PC-3 (cell line): ENCODE results near the gene PDXK. TPM values are rescaled to one million over a fixed set of nuclear protein-coding genes. Genes with fewer than 3 reads are reported as not detected.

Experiments
- ATAC-seq: fragments of 200-7000 bp; cut with Tn5 transposase; 2 replicates; pipeline ENCODE4 v1.9.1; 2020; ENCODE audit warnings: mild to moderate bottlenecking, moderate library complexity
- BruUV-seq: library from RNA; stranded (reverse); fragments of 400-500 nt; replicated peaks from 2 replicates; lab custom pipeline; 2021; lab: Mats Ljungman, UMichigan
- CTCF ChIA-PET: fragments of 300-600 bp; sonication (Branson Sonifier 250); formaldehyde crosslinking; loops from one replicate; lab custom pipeline; 2022; ENCODE audit warnings: antibody characterized with exemption; lab: Charles Lee
- POLR2A ChIA-PET: fragments of 300-600 bp; sonication (Branson Sonifier 250); formaldehyde crosslinking; loops from one replicate; lab custom pipeline; 2022; ENCODE audit warnings: antibody characterized with exemption; ENCODE audit not compliant: unreplicated experiment; lab: Charles Lee
- DNase-seq: peaks from one replicate; pipeline ENCODE4 v3.0.0-alpha.2; 2015
- H2AFZ ChIP-seq: fragments of 300-600 bp; sonication (generic); 2 replicates; pipeline ENCODE4 v1.6.0; 2016; ENCODE audit warnings: antibody characterized with exemption, low read length
- H3F3A ChIP-seq: fragments of 300-600 bp; sonication (generic); one replicate; pipeline ENCODE4 v1.6.0; 2017; ENCODE audit warnings: antibody characterized with exemption, low read length, control low read depth, mild to moderate bottlenecking; ENCODE audit not compliant: unreplicated experiment
- H3K27ac ChIP-seq: fragments of 300-600 bp; sonication (generic); 2 replicates; pipeline ENCODE4 v1.5.1; 2016; ENCODE audit warnings: mild to moderate bottlenecking, low read length
- H3K27me3 ChIP-seq: fragments of 300-600 bp; sonication (generic); 2 replicates; pipeline ENCODE4 v1.6.1; 2016; ENCODE audit warnings: low read length, mixed read lengths
- H3K36me3 ChIP-seq: fragments of 300-600 bp; sonication (generic); 2 replicates; pipeline ENCODE4 v1.6.1; 2016; ENCODE audit warnings: low read depth, mixed run types, low read length, mixed read lengths
- H3K4me1 ChIP-seq: fragments of 300-600 bp; sonication (generic); 2 replicates; pipeline ENCODE4 v1.5.1; 2016; ENCODE audit warnings: low read length; ENCODE audit not compliant: insufficient read depth
- H3K4me2 ChIP-seq: fragments of 300-600 bp; sonication (generic); 2 replicates; pipeline ENCODE4 v1.6.0; 2016; ENCODE audit warnings: low read length
- H3K4me3 ChIP-seq: fragments of 300-600 bp; sonication (generic); 2 replicates; pipeline ENCODE4 v1.5.1; 2016; ENCODE audit warnings: mild to moderate bottlenecking, low read length, mixed read lengths
- H3K79me2 ChIP-seq: fragments of 300-600 bp; sonication (generic); 2 replicates; pipeline ENCODE4 v1.6.1; 2017; ENCODE audit warnings: low read length, mixed read lengths
- H3K9ac ChIP-seq: fragments of 300-600 bp; sonication (generic); 2 replicates; pipeline ENCODE4 v1.6.0; 2016; ENCODE audit warnings: mild to moderate bottlenecking, low read length
- H3K9me2 ChIP-seq: fragments of 300-600 bp; sonication (generic); replicated peaks from 2 replicates; pipeline ENCODE4 v1.6.1; 2016; ENCODE audit warnings: mixed run types, low read length, mixed read lengths
- H3K9me3 ChIP-seq: fragments of 300-600 bp; sonication (generic); 2 replicates; pipeline ENCODE4 v1.6.1; 2016; ENCODE audit warnings: low read length, mixed read lengths
- H4K20me1 ChIP-seq: fragments of 300-600 bp; sonication (generic); 2 replicates; pipeline ENCODE4 v1.6.1; 2016; ENCODE audit warnings: low read length, mixed read lengths
- CTCF ChIP-seq: fragments of 300-600 bp; sonication (generic); conservative IDR thresholded peaks from 2 replicates; pipeline ENCODE4 v1.5.1; 2017; ENCODE audit warnings: antibody characterized with exemption, low read depth, mild to moderate bottlenecking, low read length
- EZH2 ChIP-seq: fragments of 300-600 bp; sonication (generic); IDR thresholded peaks from one replicate; pipeline ENCODE4 v1.6.1; 2017; ENCODE audit warnings: antibody characterized with exemption, mild to moderate bottlenecking, low read length; ENCODE audit not compliant: unreplicated experiment
- EZH2phosphoT487 ChIP-seq: fragments of 300-600 bp; sonication (generic); IDR thresholded peaks from 2 replicates; pipeline ENCODE4 v1.6.1; 2018; ENCODE audit warnings: mild to moderate bottlenecking, antibody characterized with exemption, low read length, borderline replicate concordance
- intact Hi-C: fragments of 100-400 bp; cut with micrococcal nuclease; formaldehyde crosslinking; loops from 2 replicates; pipeline ENCODE4 v1.9.0; 2023
- total RNA-seq: library from RNA; depleted of rRNA; stranded (reverse); fragments of >200 nt; gene quantifications from 2 replicates; pipeline ENCODE4 v1.2.3, GENCODE V29; 2014

The PDXK gene
- total RNA-seq, 1 experiment from 2014 or later = 464 TPM

DNA sequence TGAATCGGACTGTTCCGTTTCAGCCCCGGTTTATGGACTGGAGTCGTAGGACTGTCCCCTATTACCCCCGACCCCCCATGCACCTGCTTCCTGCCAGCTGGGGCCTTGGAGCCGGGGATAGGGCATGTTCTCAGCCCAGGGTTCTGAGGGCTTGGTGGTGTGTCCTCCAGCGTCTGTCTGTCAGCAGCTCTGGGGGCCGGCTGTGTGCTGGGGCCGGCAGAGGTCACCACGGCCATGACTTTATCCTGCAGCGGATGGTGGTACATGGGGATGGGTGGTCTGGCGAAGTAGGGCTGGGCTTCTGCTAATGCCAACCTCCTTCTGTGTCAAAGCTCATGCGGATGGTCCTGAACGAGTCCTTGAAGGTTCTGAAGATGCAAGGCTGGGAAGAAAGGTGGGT, 75.9 kb downstream of the PDXK start:
- H3K79me2 ChIP-seq = peaks cover 65% of the 10 kb centered on the region
- peaks cover 9% of the 10 kb centered on the region for H3K4me1 ChIP-seq
- no peaks in the 10 kb centered on the region for H3K27me3 ChIP-seq
- no peaks in the 10 kb centered on the region for H3F3A ChIP-seq
- no peak overlapping the region for H2AFZ ChIP-seq
- H3K9me2 ChIP-seq = no peaks in the 10 kb centered on the region
- no TSS peak for BruUV-seq
- ChIA-PET POLR2A (no interaction called here), CTCF (no interaction called here)
- intact Hi-C loops = no loop called here
- no peak overlapping the region for H3K27ac ChIP-seq
- peaks cover 87% of the 10 kb centered on the region for H3K36me3 ChIP-seq
- peaks cover 33% of the 10 kb centered on the region for H4K20me1 ChIP-seq
- TF ChIP-seq CTCF (no peak), EZH2phosphoT487 (no peak), EZH2 (no peak)
- no peak for ATAC-seq
- no peaks in the 10 kb centered on the region for H3K9me3 ChIP-seq
- DNase-seq = no peak
- no peak overlapping the region for H3K4me3 ChIP-seq
- H3K9ac ChIP-seq = no peak overlapping the region
- no peak overlapping the region for H3K4me2 ChIP-seq

DNA sequence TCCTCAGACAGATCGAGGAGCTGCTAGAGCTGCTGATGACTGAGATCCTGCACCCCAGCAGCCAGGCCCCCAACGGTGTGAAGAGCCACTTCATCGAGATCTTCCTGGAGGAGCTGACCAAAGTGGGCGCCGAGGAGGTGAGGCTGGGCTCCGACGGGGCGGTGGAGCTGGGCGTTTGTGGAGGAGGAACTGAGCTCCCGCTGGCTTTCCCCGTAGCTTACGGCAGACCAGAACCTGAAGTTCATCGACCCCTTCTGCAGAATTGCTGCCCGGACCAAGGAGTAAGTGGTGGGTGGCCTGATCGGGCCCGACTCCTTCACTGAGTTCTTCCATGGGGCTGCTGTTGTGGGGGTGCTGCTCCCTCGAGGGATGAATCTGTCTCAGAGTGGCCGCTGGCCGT, 78.5 kb downstream of the PDXK start:
- Histone ChIP-seq H3K27me3 (no peaks in the 10 kb centered on the region), H2AFZ (no peak overlapping the region), H3K9me2 (no peaks in the 10 kb centered on the region), H3K9ac (no peak overlapping the region), H3F3A (no peaks in the 10 kb centered on the region), H3K4me1 (no peaks in the 10 kb centered on the region), H3K79me2 (peaks cover 39% of the 10 kb centered on the region), H3K27ac (no peak overlapping the region), H3K9me3 (no peaks in the 10 kb centered on the region), H3K4me3 (no peak overlapping the region), H4K20me1 (peaks cover 19% of the 10 kb centered on the region), H3K4me2 (no peak overlapping the region), H3K36me3 (peaks cover 90% of the 10 kb centered on the region)
- no peak for ATAC-seq
- ChIA-PET CTCF (no interaction called here), POLR2A (no interaction called here)
- intact Hi-C loops = no loop called here
- TF ChIP-seq CTCF (no peak), EZH2 (no peak), EZH2phosphoT487 (no peak)
- no TSS peak for BruUV-seq
- DNase-seq = no peak

- Histone ChIP-seq H4K20me1 (peaks cover 20% of the 10 kb centered on the region), H3K9ac (no peak overlapping the region), H3K36me3 (peaks cover 90% of the 10 kb centered on the region), H3K4me3 (no peak overlapping the region), H3K4me2 (no peak overlapping the region), H3K79me2 (peaks cover 32% of the 10 kb centered on the region), H3K9me3 (no peaks in the 10 kb centered on the region), H3K4me1 (no peaks in the 10 kb centered on the region), H3K27me3 (no peaks in the 10 kb centered on the region), H3K9me2 (no peaks in the 10 kb centered on the region), H3F3A (no peaks in the 10 kb centered on the region), H2AFZ (no peak overlapping the region), H3K27ac (no peak overlapping the region)
- TF ChIP-seq CTCF (no peak), EZH2phosphoT487 (no peak), EZH2 (no peak)
- BruUV-seq = no TSS peak
- ATAC-seq (no peak), DNase-seq (no peak)
- POLR2A ChIA-PET = no interaction called here
- CTCF ChIA-PET = no interaction called here
- intact Hi-C loops = no loop called here
Measured at GRCh38 chr21:43797925-43798715, 79.2 kb downstream of the PDXK start.
